8988T (cell line): ENCODE results near the gene ERBB4.

ENCODE experiments used
- DNase-seq: peaks from one replicate; pipeline ENCODE4 v3.0.0; 2011

The ERBB4 gene

DNA sequence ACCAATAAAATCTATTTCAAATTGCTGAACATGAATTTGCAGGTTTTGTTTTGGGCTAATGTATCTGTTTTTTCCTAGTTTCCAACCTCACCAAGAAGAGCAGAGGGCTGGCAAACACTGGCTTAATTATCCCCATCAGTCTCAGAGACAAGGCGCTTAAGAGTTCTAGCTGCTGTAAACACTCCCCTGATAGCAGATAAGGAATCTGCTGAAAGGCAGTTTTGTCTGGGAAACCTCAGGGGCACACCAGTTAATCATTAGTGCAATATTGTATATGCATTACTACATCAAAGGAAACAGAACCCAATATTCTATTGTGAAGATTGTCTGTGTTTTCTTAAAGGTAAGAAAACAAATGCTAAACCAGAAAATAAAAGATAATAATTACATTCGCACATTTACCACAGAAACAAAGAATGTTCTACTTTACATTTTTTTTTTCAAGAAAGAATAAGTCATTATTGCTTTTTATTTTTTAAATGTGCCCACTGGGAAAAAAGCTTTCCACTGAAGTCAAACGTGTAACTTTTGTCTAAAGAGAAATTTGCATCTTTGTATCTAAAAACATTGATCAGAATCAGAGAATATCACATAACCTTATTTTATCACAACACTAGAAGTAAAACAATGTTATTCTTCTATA is 179.1 kb downstream of the ERBB4 start:
- no peak for DNase-seq

- no peak for DNase-seq
These were observed 181.0 kb downstream of the ERBB4 start for GRCh38 chr2:212357606-212358005.

- DNase-seq: no peak
These were observed 184.2 kb downstream of the ERBB4 start for GRCh38 chr2:212354382-212354781.

- no peak for DNase-seq
These were observed 190.1 kb downstream of the ERBB4 start for GRCh38 chr2:212348501-212348900.

DNA sequence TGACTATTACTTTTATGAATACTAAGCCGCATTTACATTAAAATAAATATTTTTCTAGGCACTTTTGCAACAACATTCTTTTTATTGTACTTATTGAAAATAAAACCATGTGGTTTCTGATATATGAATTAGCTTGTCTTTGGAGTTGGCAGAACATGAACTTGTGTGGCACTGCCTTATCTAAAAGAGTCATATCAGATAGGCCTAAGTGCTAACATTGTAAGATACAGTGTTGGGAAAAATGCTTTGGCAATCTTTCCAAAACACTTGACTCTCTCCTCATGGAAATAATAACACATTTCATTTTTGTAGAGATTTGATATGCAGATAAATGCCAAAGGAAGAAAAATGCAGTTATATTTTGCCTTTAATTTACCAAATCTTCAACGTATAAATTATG is 191.7 kb downstream of the ERBB4 start:
- no peak for DNase-seq

- DNase-seq: no peak
These were observed 192.6 kb downstream of the ERBB4 start for GRCh38 chr2:212345966-212346365.

DNA sequence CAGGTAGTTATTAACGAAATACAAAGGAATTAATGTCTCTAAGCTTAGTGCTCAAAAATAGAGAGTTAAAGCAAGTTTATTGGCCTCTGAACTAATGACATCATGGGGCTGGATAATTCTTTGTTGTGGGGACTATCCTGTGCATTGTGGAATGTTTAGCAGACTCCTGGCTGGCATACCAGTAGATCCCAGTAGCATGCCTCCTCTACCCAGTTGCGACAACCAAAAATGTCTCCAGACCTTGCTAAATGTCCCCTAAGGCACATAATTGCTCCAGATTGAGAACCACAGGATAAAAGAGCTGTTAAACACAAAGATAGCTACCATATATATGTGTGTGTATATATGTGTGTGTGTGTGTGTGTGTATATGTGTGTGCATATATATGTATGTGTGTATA is 194.5 kb downstream of the ERBB4 start:
- DNase-seq: no peak

- DNase-seq: no peak
These were observed 195.4 kb downstream of the ERBB4 start for GRCh38 chr2:212343167-212343566.

DNA sequence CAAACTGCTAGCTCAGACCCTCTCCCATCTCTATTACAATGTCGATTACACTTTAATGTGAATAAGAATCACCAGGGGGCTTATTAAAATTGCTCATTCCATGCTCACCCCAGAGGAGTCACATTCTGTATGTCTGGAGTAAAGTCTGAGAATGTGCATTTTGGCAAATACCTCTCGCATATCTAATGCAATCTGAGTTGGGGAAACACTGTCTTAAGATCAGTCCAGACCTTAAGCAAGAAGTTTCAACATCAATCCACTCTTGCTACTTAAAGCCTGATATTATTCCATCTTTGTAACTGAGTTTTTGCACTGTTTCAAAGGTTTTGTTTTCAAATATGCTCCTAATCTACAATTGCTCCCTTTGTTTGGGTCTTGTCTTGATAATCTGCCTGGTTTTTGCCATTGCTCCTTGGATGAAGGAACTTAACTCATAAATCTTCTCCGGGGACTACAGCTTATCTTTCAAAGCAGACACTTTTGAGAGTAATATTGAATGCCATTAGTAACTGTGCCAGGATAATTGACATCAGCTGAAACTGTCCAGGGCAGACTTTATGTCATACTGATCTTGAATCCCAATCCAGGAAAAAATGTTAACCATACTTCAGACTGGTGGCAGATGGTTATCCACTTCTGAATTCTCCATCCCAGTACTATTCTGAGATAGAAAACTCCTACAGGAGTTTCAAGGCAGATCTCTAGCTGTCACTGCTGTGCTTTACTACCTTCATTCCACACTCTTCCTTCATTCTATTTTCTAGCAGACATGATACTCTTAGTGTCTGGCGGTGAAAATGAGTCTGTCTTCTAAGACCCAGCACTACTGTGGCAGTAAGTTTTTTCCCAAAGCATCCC is 200.9 kb downstream of the ERBB4 start:
- DNase-seq: no peak

DNA sequence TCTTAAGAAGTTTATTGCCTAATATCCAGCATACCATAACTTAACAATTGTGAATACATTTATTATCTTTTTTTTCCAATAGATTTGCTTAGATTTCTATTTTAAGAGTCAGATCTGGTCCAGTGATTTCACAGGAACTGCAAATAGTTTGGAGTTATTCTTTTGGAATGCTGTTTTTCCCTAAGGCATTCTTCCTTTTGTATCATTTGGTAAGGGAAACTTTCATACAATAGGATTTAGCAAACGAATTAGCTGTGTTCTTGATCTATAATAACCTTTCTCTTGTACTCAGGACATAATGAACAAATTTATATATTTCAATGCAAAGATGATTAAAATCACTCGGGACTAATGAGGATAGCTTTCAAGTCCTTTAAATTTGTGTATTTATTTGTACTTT is 201.6 kb downstream of the ERBB4 start:
- no peak for DNase-seq

DNA sequence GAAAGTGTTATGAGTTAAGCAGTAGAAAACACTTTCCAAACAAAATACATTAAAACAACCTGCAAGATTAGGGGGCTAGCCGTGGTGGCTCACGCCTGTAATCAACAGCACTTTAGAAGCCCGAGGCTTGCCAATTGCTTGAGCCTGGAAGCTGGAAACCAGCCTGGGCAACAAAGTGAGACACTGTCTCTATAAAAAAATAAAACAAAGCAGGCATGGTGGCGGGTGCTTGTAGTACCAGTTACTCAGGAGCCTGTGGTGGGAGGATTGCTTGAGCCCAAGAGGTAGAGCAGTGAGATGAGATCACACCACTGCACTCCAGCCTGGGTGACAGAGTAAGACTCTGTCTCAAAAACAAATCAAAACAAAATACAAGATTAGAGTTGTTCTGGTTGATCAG is 208.3 kb downstream of the ERBB4 start:
- no peak for DNase-seq

DNA sequence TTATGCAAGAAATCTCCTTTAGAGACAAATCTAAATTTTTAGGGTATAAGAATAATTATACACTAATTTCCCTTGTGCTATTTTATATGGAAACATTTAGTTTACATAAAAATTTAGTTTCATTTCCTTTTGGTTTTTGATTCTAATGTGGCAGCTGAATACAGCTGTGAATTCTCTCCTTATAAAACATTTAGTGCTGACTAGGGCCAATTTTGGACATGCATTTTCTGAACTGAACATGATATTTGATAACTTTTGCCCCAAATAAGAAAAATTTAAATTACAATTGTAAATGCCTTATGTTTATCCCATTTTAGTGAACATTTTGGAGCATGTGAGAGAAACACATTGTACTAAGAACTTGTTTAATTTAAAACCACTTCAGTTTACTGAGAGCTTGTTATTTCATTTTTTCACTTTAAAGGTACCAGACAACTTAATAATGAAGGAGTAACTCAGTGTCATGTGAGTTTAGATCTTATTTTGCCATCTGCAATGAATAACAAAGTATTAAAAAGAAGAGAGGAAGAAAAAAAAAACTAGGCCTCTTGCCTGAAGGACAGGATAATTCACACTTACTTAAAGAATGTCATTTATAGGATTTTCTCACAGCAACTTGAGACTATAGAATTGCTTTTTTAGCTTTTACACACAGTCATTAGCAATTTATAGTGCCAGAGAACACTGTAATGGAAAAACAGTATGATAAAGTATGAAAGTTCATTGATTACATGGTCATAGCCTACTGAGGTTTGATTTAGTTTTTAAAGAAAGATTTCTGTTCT is 209.7 kb downstream of the ERBB4 start:
- DNase-seq: no peak

GRCh38 chr2:212328136-212328535 is 210.5 kb downstream of the ERBB4 start:
- no peak for DNase-seq

GRCh38 chr2:212327171-212327809 is 211.3 kb downstream of the ERBB4 start:
- DNase-seq: no peak

- DNase-seq: no peak
These were observed 220.0 kb downstream of the ERBB4 start for GRCh38 chr2:212318636-212319035.

- DNase-seq: no peak
These were observed 223.9 kb downstream of the ERBB4 start for GRCh38 chr2:212314680-212315079.

DNA sequence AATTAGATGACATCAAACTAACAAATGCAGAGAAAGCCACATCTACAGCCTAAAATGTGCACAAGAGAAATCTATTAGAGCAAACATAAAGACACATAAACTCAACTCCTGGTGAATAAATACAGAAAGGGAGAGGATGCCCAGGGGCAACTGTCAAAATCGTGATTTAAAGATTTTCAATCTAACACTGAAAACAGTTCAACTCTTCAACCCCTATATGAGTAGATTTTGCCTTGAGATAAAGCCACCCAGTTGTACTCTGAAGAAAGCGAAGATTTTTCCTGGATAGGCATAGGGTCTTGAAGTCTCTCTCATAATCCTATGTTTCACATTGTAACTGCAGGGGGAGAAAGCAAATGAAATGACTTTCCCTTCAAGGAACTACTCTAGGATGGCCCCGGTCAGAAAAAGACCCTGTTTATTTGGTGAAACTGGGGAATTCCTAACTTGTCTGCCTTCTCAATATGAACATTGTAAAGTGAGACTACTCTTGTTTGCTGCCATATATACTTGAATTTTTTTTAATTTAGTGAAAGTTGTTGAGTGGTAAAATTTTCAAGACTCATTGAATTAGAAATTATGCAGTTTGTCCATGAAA is 226.7 kb downstream of the ERBB4 start:
- DNase-seq: no peak

GRCh38 chr2:212299943-212300342 is 238.7 kb downstream of the ERBB4 start:
- DNase-seq: no peak

DNA sequence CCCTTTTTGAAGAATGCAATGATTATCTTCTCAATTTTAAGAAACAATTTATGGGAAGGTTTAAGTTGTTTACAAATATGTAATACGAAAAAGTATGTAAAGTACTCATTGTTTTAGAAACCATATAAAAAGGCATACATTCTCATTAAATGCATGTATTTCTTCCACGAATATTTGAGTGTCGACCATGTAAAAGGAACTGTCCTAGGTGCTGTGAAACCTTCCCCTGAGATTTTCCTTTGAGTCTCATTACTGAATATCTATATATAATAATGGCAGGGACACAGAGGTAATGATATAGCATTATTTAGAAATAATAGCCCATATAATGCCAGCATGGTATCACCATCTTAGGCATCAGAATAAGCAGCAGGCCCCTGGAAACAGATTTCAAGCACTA is 239.3 kb downstream of the ERBB4 start:
- no peak for DNase-seq

- no peak for DNase-seq
These were observed 243.0 kb downstream of the ERBB4 start for GRCh38 chr2:212295571-212295970.

GRCh38 chr2:212294816-212295215 is 243.8 kb downstream of the ERBB4 start:
- DNase-seq: no peak

- DNase-seq: no peak
These were observed 249.3 kb downstream of the ERBB4 start for GRCh38 chr2:212289301-212289700.

- no peak for DNase-seq
These were observed 250.3 kb downstream of the ERBB4 start for GRCh38 chr2:212288308-212288707.
